Cardiac fibroblast (primary cell): ENCODE results near the gene CLEC7A.

Experiments used
- DNase-seq, 2 donors: peaks; one replicate each; pipeline versions ENCODE4 v3.0.0 to v3.0.0-alpha.2; 2010; ENCODE audit warnings: low read depth in 2 of 2
- H3K4me3 ChIP-seq, 2 donors: replicated peaks in 1 of 2; 1 replicate in 1 of 2; 2 replicates in 1 of 2; pipeline ENCODE4 v1.5.1; 2011; ENCODE audit warnings: low read depth in 2 of 2, low read length in 2 of 2, mild to moderate bottlenecking in 2 of 2, moderate library complexity in 1 of 2
- TF ChIP-seq, protein P1 (sequence below): IDR thresholded peaks from one replicate; pipeline ENCODE4 v1.5.1; 2011; ENCODE audit warnings: low read depth, mild to moderate bottlenecking, low read length, inconsistent platforms

CLEC7A gene

DNA sequence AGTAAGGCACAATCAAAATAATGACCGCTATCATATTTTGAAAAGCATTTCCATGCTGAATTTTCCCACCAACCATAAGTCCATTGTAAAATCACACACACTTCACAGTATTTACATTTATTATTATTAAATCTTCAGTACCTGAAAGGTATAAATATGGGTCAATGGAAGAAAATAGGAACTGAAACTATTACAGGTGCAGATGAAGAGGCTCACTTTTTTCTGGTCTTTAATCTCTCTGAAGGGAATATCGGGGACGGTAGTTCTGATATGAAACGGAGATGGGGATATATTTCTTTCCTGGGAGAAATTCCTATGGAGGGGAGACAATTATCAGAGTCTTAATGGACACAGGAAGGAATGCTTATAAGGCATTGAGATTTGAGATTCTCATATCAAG is 59.6 kb downstream of the CLEC7A start:
- DNase-seq: no peak
- TF ChIP-seq, protein P1, sequence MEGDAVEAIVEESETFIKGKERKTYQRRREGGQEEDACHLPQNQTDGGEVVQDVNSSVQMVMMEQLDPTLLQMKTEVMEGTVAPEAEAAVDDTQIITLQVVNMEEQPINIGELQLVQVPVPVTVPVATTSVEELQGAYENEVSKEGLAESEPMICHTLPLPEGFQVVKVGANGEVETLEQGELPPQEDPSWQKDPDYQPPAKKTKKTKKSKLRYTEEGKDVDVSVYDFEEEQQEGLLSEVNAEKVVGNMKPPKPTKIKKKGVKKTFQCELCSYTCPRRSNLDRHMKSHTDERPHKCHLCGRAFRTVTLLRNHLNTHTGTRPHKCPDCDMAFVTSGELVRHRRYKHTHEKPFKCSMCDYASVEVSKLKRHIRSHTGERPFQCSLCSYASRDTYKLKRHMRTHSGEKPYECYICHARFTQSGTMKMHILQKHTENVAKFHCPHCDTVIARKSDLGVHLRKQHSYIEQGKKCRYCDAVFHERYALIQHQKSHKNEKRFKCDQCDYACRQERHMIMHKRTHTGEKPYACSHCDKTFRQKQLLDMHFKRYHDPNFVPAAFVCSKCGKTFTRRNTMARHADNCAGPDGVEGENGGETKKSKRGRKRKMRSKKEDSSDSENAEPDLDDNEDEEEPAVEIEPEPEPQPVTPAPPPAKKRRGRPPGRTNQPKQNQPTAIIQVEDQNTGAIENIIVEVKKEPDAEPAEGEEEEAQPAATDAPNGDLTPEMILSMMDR: no peak
- H3K4me3 ChIP-seq: no peak overlapping the region

DNA sequence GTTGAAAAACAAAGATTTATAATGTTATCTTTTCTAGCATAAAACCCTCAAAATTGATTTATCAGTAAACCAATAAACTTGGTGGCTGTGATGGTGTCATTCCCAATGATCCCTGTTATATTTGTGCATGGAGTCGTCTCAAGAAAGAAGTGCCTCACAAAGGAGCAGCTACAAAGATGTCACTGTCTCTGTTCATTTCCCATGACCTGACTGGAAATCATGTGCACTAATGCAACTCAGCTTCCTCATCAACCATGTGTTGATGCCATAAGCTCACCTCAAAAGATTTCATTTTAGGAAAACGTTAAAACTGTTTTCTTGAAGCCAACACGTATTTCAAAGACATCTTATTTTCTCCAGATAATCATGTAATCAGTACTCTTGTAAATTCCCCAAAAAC is 60.0 kb downstream of the CLEC7A start:
- H3K4me3 ChIP-seq: no peak overlapping the region
- DNase-seq: no peak
- TF ChIP-seq, protein P1: no peak

DNA sequence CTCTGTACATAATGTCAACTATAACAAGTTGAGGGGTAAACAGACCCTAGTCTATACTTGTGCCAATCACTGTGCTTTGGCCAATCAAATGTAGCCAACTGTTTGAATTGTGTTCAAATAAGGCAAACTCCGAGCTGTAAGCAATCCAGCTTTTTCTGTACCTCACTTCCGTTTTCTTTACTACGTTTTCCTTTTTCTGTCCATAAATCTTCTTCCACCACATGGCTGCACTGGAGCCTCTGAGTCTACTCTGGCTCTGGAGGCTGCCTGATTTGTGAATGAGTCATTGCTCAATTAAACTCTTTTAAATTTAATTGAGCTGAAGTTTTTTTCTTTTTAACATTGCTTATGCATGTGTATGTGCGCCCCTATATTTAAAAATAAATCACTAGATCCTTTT is 60.9 kb downstream of the CLEC7A start:
- DNase-seq: no peak
- TF ChIP-seq, protein P1: no peak
- H3K4me3 ChIP-seq: no peak overlapping the region

DNA sequence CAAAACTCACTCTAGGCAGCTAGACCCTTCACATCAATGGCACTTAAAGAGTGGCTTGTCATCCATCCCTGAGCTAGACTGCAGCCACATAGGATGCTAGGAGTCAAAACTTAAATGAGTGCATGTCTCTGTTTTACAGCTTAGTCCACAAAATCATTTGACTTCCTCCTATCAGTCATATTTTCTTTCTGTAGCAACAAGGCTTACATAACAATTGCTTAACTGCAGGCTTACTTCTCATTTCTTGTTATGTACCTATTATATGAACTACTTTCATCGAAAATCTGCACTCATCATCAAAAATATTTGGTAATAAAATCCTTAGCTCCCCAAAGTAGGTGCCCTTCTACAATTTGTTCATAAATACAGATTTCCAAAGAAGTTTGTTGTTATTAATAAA is 61.4 kb downstream of the CLEC7A start:
- TF ChIP-seq, protein P1: no peak
- H3K4me3 ChIP-seq: no peak overlapping the region
- DNase-seq: no peak

DNA sequence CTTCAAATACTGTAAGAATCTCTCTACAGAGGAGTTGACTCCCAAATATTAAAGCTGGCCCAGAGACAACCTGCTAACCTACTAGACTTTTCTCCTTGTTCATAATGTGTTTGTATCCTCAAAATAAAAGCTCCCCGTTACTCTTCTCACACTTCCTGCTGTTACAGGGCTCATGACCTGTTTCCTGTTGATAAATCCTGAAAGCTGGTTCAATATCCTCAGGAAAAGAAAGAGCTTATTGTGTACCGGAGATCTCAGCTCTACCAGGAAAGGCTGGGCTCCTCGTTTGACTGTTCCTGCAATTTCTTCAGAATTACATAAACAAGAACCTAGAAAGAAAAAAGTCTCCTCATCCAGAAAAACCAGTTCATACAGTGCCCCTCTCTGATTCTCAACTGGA is 62.1 kb downstream of the CLEC7A start:
- DNase-seq: peak in 1 of 2 donors; percentile 13
- TF ChIP-seq, protein P1: no peak
- H3K4me3 ChIP-seq: no peak overlapping the region

DNA sequence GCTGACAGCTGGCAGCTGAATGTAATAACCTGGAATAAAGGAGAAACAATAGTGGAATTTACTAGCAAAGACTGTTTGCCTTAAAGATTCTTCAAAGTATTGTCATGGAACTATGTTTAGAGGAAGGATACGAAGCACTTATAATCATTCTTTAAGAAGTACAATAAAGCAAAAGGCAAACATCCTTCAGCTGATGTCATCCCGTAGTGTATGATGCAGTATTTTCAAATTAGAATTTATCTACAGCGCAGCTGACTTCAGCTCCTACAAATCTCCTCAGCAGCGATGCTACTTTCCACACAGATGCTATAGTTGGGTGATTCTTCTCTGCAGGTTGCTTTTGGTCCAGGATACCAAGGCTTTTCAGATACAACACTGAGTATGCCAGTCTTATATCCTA is 62.7 kb downstream of the CLEC7A start:
- DNase-seq: no peak
- TF ChIP-seq, protein P1: no peak
- H3K4me3 ChIP-seq: no peak overlapping the region
